Endothelial cell of umbilical vein (primary cell): ENCODE data around the gene THAP9. TPM values are rescaled to one million over a fixed set of nuclear protein-coding genes. Genes with fewer than 3 reads are reported as not detected.
A peak's percentile ranks its signal among the peaks of the same experiment; 100 is the strongest.

ENCODE experiments used
- BruUV-seq: library from RNA; stranded (reverse); fragments of 400-500 nt; replicated peaks from 2 replicates; lab custom pipeline; 2021; lab: Mats Ljungman, UMichigan
- CTCF ChIA-PET: fragments of 300-600, 350-600 bp; sonication (Branson Sonifier 250); formaldehyde crosslinking; loops from one replicate; lab custom pipeline; 2021; ENCODE audit warnings: antibody characterized with exemption, inconsistent platforms; lab: Charles Lee
- POLR2A ChIA-PET: fragments of 300-600, 350-600 bp; sonication (Branson Sonifier 250); formaldehyde crosslinking; loops from one replicate; lab custom pipeline; 2021; ENCODE audit warnings: antibody characterized with exemption, inconsistent platforms; lab: Charles Lee
- DNase-seq: peaks from one replicate; pipeline ENCODE4 v3.0.0-alpha.2; 2011; ENCODE audit warnings: low read depth, low spot score
- FAIRE-seq: peaks from 2 replicates; lab custom pipeline; 2011; peaks lifted over from hg19 to GRCh38; lab: Jason Lieb, UNC
- H2AFZ ChIP-seq: 2 replicates; pipeline ENCODE4 v1.6.0; 2012; ENCODE audit warnings: low read depth, low read length, control low read depth, inconsistent platforms
- H3K27ac ChIP-seq: 2 replicates; pipeline ENCODE4 v1.5.1; 2011; ENCODE audit warnings: low read depth, mild to moderate bottlenecking, control low read depth, low read length, moderate library complexity; ENCODE audit not compliant: insufficient read depth
- H3K27me3 ChIP-seq, 2 experiments: 2 replicates each; pipeline versions ENCODE4 v1.6.0 to v1.6.1; 2011; ENCODE audit warnings: low read length in 2 of 2, mixed read lengths in 1 of 2; ENCODE audit not compliant: control insufficient read depth in 2 of 2, insufficient read depth in 2 of 2
- H3K36me3 ChIP-seq, 2 experiments: 2 replicates in 1 of 2; 3 replicates in 1 of 2; pipeline ENCODE4 v1.5.1; 2011; ENCODE audit warnings: low read length in 2 of 2, mild to moderate bottlenecking in 1 of 2, moderate library complexity in 1 of 2; ENCODE audit not compliant: control insufficient read depth in 2 of 2, insufficient read depth in 2 of 2; ENCODE audit errors: extremely low read depth in 1 of 2
- H3K4me1 ChIP-seq: 3 replicates; pipeline ENCODE4 v1.5.1; 2011; ENCODE audit warnings: mild to moderate bottlenecking, low read length; ENCODE audit not compliant: control insufficient read depth, insufficient read depth; ENCODE audit errors: extremely low read depth
- H3K4me2 ChIP-seq: 2 replicates; pipeline ENCODE4 v1.6.1; 2011; ENCODE audit warnings: low read length, control low read depth, mixed read lengths; ENCODE audit not compliant: insufficient read depth
- H3K4me3 ChIP-seq, 3 experiments: fragments of 200-600 bp in 1 of 3; sonication (generic), shearing (Covaris generic) in 1 of 3; replicated peaks in 1 of 3; 2 replicates each; pipeline ENCODE4 v1.5.1; 2011 to 2016; ENCODE audit warnings: control low read depth in 3 of 3, low read length in 3 of 3, mild to moderate bottlenecking in 2 of 3, inconsistent platforms in 1 of 3, low read depth in 1 of 3, moderate library complexity in 1 of 3; ENCODE audit not compliant: insufficient read depth in 1 of 3
- H3K79me2 ChIP-seq: 2 replicates; pipeline ENCODE4 v1.6.0; 2012; ENCODE audit warnings: low read length, inconsistent platforms; ENCODE audit not compliant: control insufficient read depth, insufficient read depth
- H3K9ac ChIP-seq: replicated peaks from 2 replicates; pipeline ENCODE3; 2011; ENCODE audit warnings: low read length, control low read depth; ENCODE audit not compliant: insufficient read depth; ENCODE audit errors: extremely low read depth
- H3K9me1 ChIP-seq: replicated peaks from 3 replicates; pipeline ENCODE4 v1.6.0; 2011; ENCODE audit warnings: mild to moderate bottlenecking, low read length; ENCODE audit not compliant: control insufficient read depth, insufficient read depth; ENCODE audit errors: extremely low read depth
- H3K9me3 ChIP-seq: replicated peaks from 2 replicates; pipeline ENCODE4 v1.5.1; 2012; ENCODE audit warnings: low read length, inconsistent platforms; ENCODE audit not compliant: control insufficient read depth, insufficient read depth
- H4K20me1 ChIP-seq: replicated peaks from 2 replicates; pipeline ENCODE3; 2011; ENCODE audit warnings: mild to moderate bottlenecking, low read length; ENCODE audit not compliant: control insufficient read depth, insufficient read depth; ENCODE audit errors: extremely low read depth
- CTCF ChIP-seq, 2 donors: IDR thresholded peaks; 1 replicate in 1 of 2; 2 replicates in 1 of 2; pipeline ENCODE4 v1.5.1; 2011; ENCODE audit warnings: low read length in 2 of 2, mild to moderate bottlenecking in 2 of 2, moderate library complexity in 2 of 2, control low read depth in 1 of 2, inconsistent platforms in 1 of 2, low read depth in 1 of 2; ENCODE audit not compliant: insufficient read depth in 1 of 2; ENCODE audit errors: extremely low read depth in 1 of 2
- EZH2 ChIP-seq: IDR thresholded peaks from 2 replicates; pipeline ENCODE4 v1.6.1; 2012; ENCODE audit warnings: borderline replicate concordance, low read depth, mild to moderate bottlenecking, moderate library complexity, low read length, inconsistent platforms; ENCODE audit not compliant: severe bottlenecking
- FOS ChIP-seq: IDR thresholded peaks from 2 replicates; pipeline ENCODE4 v1.6.1; 2011; ENCODE audit warnings: mild to moderate bottlenecking, low read length, moderate library complexity, borderline replicate concordance; ENCODE audit not compliant: insufficient read depth
- GATA2 ChIP-seq: IDR thresholded peaks from 2 replicates; pipeline ENCODE4 v1.7.0; 2011; ENCODE audit warnings: low read depth, mild to moderate bottlenecking, moderate library complexity, mixed read lengths, low read length; ENCODE audit not compliant: insufficient read length, insufficient read depth
- JUN ChIP-seq: IDR thresholded peaks from 2 replicates; pipeline ENCODE4 v1.6.1; 2011; ENCODE audit warnings: borderline replicate concordance, low read depth; ENCODE audit not compliant: insufficient read length, insufficient read depth
- MAX ChIP-seq: IDR thresholded peaks from 2 replicates; pipeline ENCODE4 v1.6.1; 2011; ENCODE audit not compliant: insufficient read depth, insufficient read length
- MYC ChIP-seq: IDR thresholded peaks from one replicate; pipeline ENCODE4 v1.6.1; 2011; ENCODE audit warnings: mild to moderate bottlenecking, low read depth, low read length
- POLR2A ChIP-seq: IDR thresholded peaks from 2 replicates; pipeline ENCODE4 v1.6.1; 2012; ENCODE audit warnings: low read depth, mild to moderate bottlenecking, control low read depth, low read length
- POLR2AphosphoS5 ChIP-seq: IDR thresholded peaks from 2 replicates; pipeline ENCODE4 v1.6.1; 2012; ENCODE audit warnings: low read depth, mild to moderate bottlenecking, control low read depth, low read length, moderate library complexity; ENCODE audit not compliant: insufficient read depth
- dilution Hi-C: fragments of 300-500 bp; cut with MboI; formaldehyde crosslinking; loops from one replicate; pipeline ENCODE4 v1.15.0; 2019; ENCODE audit warnings: low sequenced_read_pairs; ENCODE audit not compliant: extremely low pct_ligation_motif_present
- intact Hi-C: fragments of 100-400 bp; cut with micrococcal nuclease; formaldehyde crosslinking; loops from one replicate; pipeline ENCODE4 v1.10.0; 2022
- polyA plus RNA-seq, 4 experiments: library from polyadenylated mRNA; depleted of rRNA in 3 of 4; stranded (reverse) in 3 of 4; unstranded in 1 of 4; fragments of >200 nt; gene quantifications; 2 replicates each; pipeline versions ENCODE4 v1.2.1 to v1.2.3, GENCODE V29; 2011 to 2012; ENCODE audit warnings: missing spikeins in 1 of 4
- small RNA-seq: library from RNA; depleted of rRNA; stranded (forward); fragments of <200 nt; gene quantifications from one replicate; pipeline ENCODE3, GENCODE V24; 2012; ENCODE audit warnings: low replicate concordance, low read depth; ENCODE audit not compliant: insufficient read depth, insufficient read length
- total RNA-seq: library from RNA; stranded (reverse); gene quantifications from 2 replicates; pipeline ENCODE4 v1.2.3, GENCODE V29; 2021

Gene THAP9
- total and polyA plus RNA-seq, 2 donors (not counting 3 experiments of a cell fraction or from before 2014, with no cell fraction given) = 0.86 to 1.7 TPM

GRCh38 chr4:82969414-82969813 is 68.9 kb downstream of the THAP9 start:
- dilution Hi-C loops (no loop called here), intact Hi-C loops (no loop called here)
- FAIRE-seq (peak; percentile 33), DNase-seq (no peak)
- Histone ChIP-seq H4K20me1 (no peaks in the 10 kb centered on the region), H3K79me2 (no peaks in the 10 kb centered on the region), H2AFZ (no peak overlapping the region), H3K36me3 (peaks cover 0 to 3% of the 10 kb centered on the region in 2 experiments), H3K27me3 (no peaks in the 10 kb centered on the region), H3K9me1 (no peaks in the 10 kb centered on the region), H3K4me3 (no peak overlapping the region), H3K27ac (no peak overlapping the region), H3K9me3 (no peaks in the 10 kb centered on the region), H3K9ac (no peak overlapping the region), H3K4me1 (no peaks in the 10 kb centered on the region), H3K4me2 (no peak overlapping the region)
- no TSS peak for BruUV-seq
- ChIA-PET POLR2A (no interaction called here), CTCF (no interaction called here)
- no peak for TF ChIP-seq GATA2
- TF ChIP-seq EZH2 = no peak
- TF ChIP-seq MAX = no peak
- TF ChIP-seq CTCF (IDR thresholded peaks at IDR 0.05; ENCODE audit: extremely low read depth in 1 of 2, insufficient read depth in 1 of 2, low read depth in 1 of 2, low read length in 2 of 2) = no peak
- no peak for TF ChIP-seq FOS
- no peak for TF ChIP-seq POLR2A
- no peak for TF ChIP-seq MYC
- no peak for TF ChIP-seq JUN
- TF ChIP-seq POLR2AphosphoS5 = no peak

Small RNAs within 50 kb of the gene (small RNA-seq; reads per million reads assigned to genes)
- gene RF00019 = not detected

Other genes starting within 250 kb of the THAP9 start
- gene SCD5, start 101.9 kb upstream of the THAP9 start, total RNA-seq = 35.8 and 38.4 TPM in 2 replicates
- 35.2 and 38.5 TPM in 2 replicates for gene SCD5, start 101.9 kb upstream of the THAP9 start, polyA plus RNA-seq
- 290 and 301 TPM in 2 replicates for gene SEC31A, start 9.6 kb upstream of the THAP9 start, total RNA-seq
- 226 and 252 TPM in 2 replicates for gene SEC31A, start 9.6 kb upstream of the THAP9 start, polyA plus RNA-seq
- gene LIN54, start 110.1 kb downstream of the THAP9 start, total RNA-seq = 14.8 and 15.7 TPM in 2 replicates
- gene LIN54, start 110.1 kb downstream of the THAP9 start, polyA plus RNA-seq = 6.2 and 6.5 TPM in 2 replicates
- 47.3 and 53.0 TPM in 2 replicates for gene COPS4, start 134.4 kb downstream of the THAP9 start, total RNA-seq
- gene COPS4, start 134.4 kb downstream of the THAP9 start, polyA plus RNA-seq = 29.8 and 30.7 TPM in 2 replicates
- 5.7 and 12.1 TPM in 2 replicates for gene PLAC8, start 214.0 kb downstream of the THAP9 start, total RNA-seq
- gene PLAC8, start 214.0 kb downstream of the THAP9 start, polyA plus RNA-seq = 4.1 and 4.9 TPM in 2 replicates